ENCODE data around the gene USP24. TPM values are rescaled to one million over a fixed set of nuclear protein-coding genes. Genes with fewer than 3 reads are reported as not detected.

USP24 gene
- polyA plus RNA-seq, 1 of the 3 experiments (the other 2 are of a cell fraction) = 8.1 TPM

DNA sequence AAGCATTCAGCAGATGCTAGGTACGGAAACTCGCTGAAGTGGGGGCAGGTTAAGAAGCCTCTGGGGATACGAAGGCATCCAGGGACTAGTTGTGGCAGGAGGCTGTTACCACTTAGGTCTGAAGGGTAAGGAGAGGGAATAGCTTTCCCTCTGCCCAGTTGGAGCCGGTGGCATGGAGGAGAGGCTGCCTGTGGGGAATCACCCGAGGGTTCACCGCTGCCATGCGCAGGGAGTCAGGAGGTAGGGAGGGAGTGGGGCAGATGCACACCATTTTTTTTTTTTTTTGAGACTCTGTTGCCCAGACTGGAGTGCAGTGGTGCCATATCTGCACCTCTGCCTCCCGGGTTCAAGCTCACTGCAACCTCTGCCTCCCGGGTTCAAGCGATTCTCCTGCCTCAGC, 169.7 kb downstream of the USP24 start (continued):
- TF ChIP-seq, protein P1, sequence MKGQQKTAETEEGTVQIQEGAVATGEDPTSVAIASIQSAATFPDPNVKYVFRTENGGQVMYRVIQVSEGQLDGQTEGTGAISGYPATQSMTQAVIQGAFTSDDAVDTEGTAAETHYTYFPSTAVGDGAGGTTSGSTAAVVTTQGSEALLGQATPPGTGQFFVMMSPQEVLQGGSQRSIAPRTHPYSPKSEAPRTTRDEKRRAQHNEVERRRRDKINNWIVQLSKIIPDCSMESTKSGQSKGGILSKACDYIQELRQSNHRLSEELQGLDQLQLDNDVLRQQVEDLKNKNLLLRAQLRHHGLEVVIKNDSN (IDR thresholded peaks at IDR 0.05; ENCODE audit: borderline replicate concordance, low read depth) = no peak
- TF ChIP-seq, protein P2, sequence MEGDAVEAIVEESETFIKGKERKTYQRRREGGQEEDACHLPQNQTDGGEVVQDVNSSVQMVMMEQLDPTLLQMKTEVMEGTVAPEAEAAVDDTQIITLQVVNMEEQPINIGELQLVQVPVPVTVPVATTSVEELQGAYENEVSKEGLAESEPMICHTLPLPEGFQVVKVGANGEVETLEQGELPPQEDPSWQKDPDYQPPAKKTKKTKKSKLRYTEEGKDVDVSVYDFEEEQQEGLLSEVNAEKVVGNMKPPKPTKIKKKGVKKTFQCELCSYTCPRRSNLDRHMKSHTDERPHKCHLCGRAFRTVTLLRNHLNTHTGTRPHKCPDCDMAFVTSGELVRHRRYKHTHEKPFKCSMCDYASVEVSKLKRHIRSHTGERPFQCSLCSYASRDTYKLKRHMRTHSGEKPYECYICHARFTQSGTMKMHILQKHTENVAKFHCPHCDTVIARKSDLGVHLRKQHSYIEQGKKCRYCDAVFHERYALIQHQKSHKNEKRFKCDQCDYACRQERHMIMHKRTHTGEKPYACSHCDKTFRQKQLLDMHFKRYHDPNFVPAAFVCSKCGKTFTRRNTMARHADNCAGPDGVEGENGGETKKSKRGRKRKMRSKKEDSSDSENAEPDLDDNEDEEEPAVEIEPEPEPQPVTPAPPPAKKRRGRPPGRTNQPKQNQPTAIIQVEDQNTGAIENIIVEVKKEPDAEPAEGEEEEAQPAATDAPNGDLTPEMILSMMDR (IDR thresholded peaks at IDR 0.05) = no peak
- TF ChIP-seq, protein P3, sequence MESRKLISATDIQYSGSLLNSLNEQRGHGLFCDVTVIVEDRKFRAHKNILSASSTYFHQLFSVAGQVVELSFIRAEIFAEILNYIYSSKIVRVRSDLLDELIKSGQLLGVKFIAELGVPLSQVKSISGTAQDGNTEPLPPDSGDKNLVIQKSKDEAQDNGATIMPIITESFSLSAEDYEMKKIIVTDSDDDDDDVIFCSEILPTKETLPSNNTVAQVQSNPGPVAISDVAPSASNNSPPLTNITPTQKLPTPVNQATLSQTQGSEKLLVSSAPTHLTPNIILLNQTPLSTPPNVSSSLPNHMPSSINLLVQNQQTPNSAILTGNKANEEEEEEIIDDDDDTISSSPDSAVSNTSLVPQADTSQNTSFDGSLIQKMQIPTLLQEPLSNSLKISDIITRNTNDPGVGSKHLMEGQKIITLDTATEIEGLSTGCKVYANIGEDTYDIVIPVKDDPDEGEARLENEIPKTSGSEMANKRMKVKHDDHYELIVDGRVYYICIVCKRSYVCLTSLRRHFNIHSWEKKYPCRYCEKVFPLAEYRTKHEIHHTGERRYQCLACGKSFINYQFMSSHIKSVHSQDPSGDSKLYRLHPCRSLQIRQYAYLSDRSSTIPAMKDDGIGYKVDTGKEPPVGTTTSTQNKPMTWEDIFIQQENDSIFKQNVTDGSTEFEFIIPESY (IDR thresholded peaks at IDR 0.05; ENCODE audit: borderline replicate concordance, low read depth) = no peak
- TF ChIP-seq GATA2 (CRISPR knock-in tag; IDR thresholded peaks at IDR 0.05) = no peak
- TF ChIP-seq ELF1 (IDR thresholded peaks at IDR 0.05) = no peak

DNA sequence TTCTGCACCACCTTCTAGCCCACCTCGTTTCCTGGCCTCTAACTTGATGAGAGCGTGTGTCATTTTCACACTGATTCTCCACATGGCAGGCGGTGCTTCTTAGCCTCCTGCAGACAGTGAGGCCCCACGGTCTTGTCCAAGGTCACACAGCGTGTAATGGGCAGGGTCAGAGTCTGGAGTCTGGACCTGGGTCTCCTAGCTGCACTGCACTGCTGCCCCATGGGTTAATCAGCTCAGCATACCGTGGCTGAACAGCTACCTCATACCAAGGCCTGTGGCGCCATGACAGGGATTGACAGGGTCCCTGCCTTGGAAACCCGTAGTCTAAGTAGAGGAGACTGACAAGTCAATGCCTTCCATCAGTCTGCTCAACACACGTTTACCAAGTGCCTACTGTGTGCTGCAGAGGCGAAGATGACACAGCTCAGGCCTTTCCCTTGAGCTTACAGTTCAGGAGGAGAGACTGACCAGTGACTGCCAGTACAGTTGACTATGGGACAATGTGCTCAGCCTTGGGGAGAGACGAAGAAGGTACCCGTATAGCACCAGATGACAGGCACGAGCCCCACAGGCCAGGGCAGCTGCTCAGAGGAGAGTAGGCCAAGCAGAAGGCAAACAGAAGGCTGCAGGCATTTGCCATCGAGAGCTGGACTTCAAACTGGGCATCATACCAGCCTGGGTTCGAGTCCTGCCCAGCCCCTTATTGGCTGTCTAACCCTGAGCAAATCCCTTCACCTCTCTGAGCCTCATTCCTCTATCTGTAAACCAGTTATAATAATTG, 170.4 kb downstream of the USP24 start:
- no peak for DNase-seq
- no peaks in the 10 kb centered on the region for H3K79me2 ChIP-seq (ENCODE audit: insufficient read depth)
- CTCF ChIA-PET = interaction anchor here (1.3 to 3.1 kb wide), 2 partner anchors 14 to 23 kb away, joined by 3 to 9 read pairs; no protein-coding TSS in a partner anchor
- no peak for TF ChIP-seq GABPA (IDR thresholded peaks at IDR 0.05; ENCODE audit: low read depth)
- TF ChIP-seq SMC3 (IDR thresholded peaks at IDR 0.05; ENCODE audit: low read depth, low read length) = no peak
- TF ChIP-seq CHD2 (IDR thresholded peaks at IDR 0.05; ENCODE audit: low read length, partially characterized antibody) = no peak
- TF ChIP-seq, protein P4, sequence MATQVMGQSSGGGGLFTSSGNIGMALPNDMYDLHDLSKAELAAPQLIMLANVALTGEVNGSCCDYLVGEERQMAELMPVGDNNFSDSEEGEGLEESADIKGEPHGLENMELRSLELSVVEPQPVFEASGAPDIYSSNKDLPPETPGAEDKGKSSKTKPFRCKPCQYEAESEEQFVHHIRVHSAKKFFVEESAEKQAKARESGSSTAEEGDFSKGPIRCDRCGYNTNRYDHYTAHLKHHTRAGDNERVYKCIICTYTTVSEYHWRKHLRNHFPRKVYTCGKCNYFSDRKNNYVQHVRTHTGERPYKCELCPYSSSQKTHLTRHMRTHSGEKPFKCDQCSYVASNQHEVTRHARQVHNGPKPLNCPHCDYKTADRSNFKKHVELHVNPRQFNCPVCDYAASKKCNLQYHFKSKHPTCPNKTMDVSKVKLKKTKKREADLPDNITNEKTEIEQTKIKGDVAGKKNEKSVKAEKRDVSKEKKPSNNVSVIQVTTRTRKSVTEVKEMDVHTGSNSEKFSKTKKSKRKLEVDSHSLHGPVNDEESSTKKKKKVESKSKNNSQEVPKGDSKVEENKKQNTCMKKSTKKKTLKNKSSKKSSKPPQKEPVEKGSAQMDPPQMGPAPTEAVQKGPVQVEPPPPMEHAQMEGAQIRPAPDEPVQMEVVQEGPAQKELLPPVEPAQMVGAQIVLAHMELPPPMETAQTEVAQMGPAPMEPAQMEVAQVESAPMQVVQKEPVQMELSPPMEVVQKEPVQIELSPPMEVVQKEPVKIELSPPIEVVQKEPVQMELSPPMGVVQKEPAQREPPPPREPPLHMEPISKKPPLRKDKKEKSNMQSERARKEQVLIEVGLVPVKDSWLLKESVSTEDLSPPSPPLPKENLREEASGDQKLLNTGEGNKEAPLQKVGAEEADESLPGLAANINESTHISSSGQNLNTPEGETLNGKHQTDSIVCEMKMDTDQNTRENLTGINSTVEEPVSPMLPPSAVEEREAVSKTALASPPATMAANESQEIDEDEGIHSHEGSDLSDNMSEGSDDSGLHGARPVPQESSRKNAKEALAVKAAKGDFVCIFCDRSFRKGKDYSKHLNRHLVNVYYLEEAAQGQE (IDR thresholded peaks at IDR 0.05; ENCODE audit: low read depth, low read length) = no peak
- TF ChIP-seq, protein P1 (IDR thresholded peaks at IDR 0.05; ENCODE audit: borderline replicate concordance, low read depth) = no peak
- TF ChIP-seq RCOR1 (IDR thresholded peaks at IDR 0.05; ENCODE audit: low read length) = no peak
- TF ChIP-seq MEF2A (IDR thresholded peaks at IDR 0.05; ENCODE audit: borderline replicate concordance, low read depth) = no peak
- no peak for TF ChIP-seq EZH2phosphoT487 (IDR thresholded peaks at IDR 0.05; ENCODE audit: borderline replicate concordance, low read depth)
- TF ChIP-seq, protein P5, sequence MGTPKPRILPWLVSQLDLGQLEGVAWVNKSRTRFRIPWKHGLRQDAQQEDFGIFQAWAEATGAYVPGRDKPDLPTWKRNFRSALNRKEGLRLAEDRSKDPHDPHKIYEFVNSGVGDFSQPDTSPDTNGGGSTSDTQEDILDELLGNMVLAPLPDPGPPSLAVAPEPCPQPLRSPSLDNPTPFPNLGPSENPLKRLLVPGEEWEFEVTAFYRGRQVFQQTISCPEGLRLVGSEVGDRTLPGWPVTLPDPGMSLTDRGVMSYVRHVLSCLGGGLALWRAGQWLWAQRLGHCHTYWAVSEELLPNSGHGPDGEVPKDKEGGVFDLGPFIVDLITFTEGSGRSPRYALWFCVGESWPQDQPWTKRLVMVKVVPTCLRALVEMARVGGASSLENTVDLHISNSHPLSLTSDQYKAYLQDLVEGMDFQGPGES (IDR thresholded peaks at IDR 0.05; ENCODE audit: low read depth, low read length) = no peak
- TF ChIP-seq, protein P2 (IDR thresholded peaks at IDR 0.05) = no peak
- TF ChIP-seq YY1 (IDR thresholded peaks at IDR 0.05; ENCODE audit: low read depth) = no peak
- TF ChIP-seq FOXJ3 (CRISPR knock-in tag; IDR thresholded peaks at IDR 0.05) = no peak

More for the DNA sequence above, 170.4 kb downstream of the USP24 start:
- Histone ChIP-seq H3K9me3 (no peaks in the 10 kb centered on the region), H3K27ac (ENCODE audit: low read depth in 2 of 2, low read length in 1 of 2) (no peak overlapping the region), H3K4me3 (ENCODE audit: low read depth in 2 of 2, low read length in 1 of 2) (no peak overlapping the region), H2AFZ (ENCODE audit: low read depth) (no peak overlapping the region), H3K9me2 (no peaks in the 10 kb centered on the region), H3K4me1 (ENCODE audit: control insufficient read depth in 1 of 2, insufficient read depth in 2 of 2, low read depth in 1 of 2, low read length in 1 of 2) (peaks cover 0 to 20% of the 10 kb centered on the region in 2 experiments; a peak in 1 of 4 replicates), H3K36me3 (replicated peaks in 1 of 2; ENCODE audit: control insufficient read depth in 1 of 2, insufficient read depth in 2 of 2, low read length in 1 of 2) (no peaks in the 10 kb centered on the region), H4K20me1 (ENCODE audit: insufficient read depth) (no peaks in the 10 kb centered on the region), H3K9ac (no peak overlapping the region), H3K27me3 (ENCODE audit: insufficient read depth) (peaks cover 26% of the 10 kb centered on the region), H3K4me2 (no peak overlapping the region), H3F3A (replicated peaks; ENCODE audit: insufficient read depth) (no peaks in the 10 kb centered on the region)
- POLR2A ChIA-PET = no interaction called here
- 66% methylated on average over 14 of the region's 15 CpGs for WGBS (ENCODE audit: low lambda C conversion rate)
